ENCODE measurements around the gene INPP5A.

- TF ChIP-seq CTCF (IDR thresholded peaks at IDR 0.05; ENCODE audit: insufficient read depth, low read length) (no peak), REST (IDR thresholded peaks at IDR 0.05; ENCODE audit: insufficient replicate concordance, low read depth) (no peak), POLR2AphosphoS5 (IDR thresholded peaks at IDR 0.05; ENCODE audit: low read depth) (no peak), GABPA (IDR thresholded peaks at IDR 0.05; ENCODE audit: low read depth) (no peak), SPI1 (IDR thresholded peaks at IDR 0.05; ENCODE audit: borderline replicate concordance, low read depth) (no peak)
These were observed 62.8 kb downstream of the INPP5A start for GRCh38 chr10:132600416-132600815.
